ENCODE measurements around the gene CAMK4.

DNA sequence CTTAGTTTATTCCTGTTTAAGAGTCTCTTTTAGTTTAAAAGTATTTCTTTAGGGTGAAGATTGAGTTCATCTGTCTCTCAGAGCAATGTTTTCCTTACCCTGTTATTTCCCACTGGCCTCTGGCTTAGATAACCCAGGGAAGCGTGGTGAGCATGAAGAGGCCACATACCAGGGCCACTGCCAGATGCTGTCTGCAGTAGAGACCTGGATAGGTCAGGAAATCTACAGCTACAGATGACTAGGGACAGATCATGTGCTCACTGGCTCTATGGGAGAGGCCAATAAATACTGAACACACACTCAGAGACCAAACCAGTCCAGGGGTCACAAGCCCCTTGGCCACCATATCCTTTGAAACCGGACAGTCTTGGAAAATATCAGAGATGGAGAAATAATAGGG is 136.0 kb downstream of the CAMK4 start:
- no peak for TF ChIP-seq POLR2A (IDR thresholded peaks at IDR 0.05)
- TF ChIP-seq, protein P1, sequence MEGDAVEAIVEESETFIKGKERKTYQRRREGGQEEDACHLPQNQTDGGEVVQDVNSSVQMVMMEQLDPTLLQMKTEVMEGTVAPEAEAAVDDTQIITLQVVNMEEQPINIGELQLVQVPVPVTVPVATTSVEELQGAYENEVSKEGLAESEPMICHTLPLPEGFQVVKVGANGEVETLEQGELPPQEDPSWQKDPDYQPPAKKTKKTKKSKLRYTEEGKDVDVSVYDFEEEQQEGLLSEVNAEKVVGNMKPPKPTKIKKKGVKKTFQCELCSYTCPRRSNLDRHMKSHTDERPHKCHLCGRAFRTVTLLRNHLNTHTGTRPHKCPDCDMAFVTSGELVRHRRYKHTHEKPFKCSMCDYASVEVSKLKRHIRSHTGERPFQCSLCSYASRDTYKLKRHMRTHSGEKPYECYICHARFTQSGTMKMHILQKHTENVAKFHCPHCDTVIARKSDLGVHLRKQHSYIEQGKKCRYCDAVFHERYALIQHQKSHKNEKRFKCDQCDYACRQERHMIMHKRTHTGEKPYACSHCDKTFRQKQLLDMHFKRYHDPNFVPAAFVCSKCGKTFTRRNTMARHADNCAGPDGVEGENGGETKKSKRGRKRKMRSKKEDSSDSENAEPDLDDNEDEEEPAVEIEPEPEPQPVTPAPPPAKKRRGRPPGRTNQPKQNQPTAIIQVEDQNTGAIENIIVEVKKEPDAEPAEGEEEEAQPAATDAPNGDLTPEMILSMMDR (IDR thresholded peaks at IDR 0.05): no peak
